ENCODE data around the gene LRRC25. TPM values are rescaled to one million over a fixed set of nuclear protein-coding genes. Genes with fewer than 3 reads are reported as not detected.
A peak's percentile ranks its signal among the peaks of the same experiment; 100 is the strongest.

The LRRC25 gene
- total RNA-seq, 6 experiments from 2014 or later = not detected

GRCh38 chr19:18399008-18399407 is 1.6 kb upstream of the LRRC25 start:
- no peak overlapping the region for H3K4me3 Mint-ChIP-seq
- TF ChIP-seq, protein P1, sequence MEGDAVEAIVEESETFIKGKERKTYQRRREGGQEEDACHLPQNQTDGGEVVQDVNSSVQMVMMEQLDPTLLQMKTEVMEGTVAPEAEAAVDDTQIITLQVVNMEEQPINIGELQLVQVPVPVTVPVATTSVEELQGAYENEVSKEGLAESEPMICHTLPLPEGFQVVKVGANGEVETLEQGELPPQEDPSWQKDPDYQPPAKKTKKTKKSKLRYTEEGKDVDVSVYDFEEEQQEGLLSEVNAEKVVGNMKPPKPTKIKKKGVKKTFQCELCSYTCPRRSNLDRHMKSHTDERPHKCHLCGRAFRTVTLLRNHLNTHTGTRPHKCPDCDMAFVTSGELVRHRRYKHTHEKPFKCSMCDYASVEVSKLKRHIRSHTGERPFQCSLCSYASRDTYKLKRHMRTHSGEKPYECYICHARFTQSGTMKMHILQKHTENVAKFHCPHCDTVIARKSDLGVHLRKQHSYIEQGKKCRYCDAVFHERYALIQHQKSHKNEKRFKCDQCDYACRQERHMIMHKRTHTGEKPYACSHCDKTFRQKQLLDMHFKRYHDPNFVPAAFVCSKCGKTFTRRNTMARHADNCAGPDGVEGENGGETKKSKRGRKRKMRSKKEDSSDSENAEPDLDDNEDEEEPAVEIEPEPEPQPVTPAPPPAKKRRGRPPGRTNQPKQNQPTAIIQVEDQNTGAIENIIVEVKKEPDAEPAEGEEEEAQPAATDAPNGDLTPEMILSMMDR (IDR thresholded peaks at IDR 0.05) = no peak
- H3K27me3 Mint-ChIP-seq (ENCODE audit: insufficient read depth) = peaks cover under 1% of the 10 kb centered on the region; the same call in 1 of the 2 replicates
- no peaks in the 10 kb centered on the region for H3K36me3 Mint-ChIP-seq (ENCODE audit: low read depth)
- peaks cover 22% of the 10 kb centered on the region; the same call in 1 of the 2 replicates for H3K4me1 Mint-ChIP-seq (ENCODE audit: low read depth)
- H3K9me3 Mint-ChIP-seq = no peaks in the 10 kb centered on the region
- H3K27ac Mint-ChIP-seq = no peak overlapping the region
- peak; percentile 68 for DNase-seq

DNA sequence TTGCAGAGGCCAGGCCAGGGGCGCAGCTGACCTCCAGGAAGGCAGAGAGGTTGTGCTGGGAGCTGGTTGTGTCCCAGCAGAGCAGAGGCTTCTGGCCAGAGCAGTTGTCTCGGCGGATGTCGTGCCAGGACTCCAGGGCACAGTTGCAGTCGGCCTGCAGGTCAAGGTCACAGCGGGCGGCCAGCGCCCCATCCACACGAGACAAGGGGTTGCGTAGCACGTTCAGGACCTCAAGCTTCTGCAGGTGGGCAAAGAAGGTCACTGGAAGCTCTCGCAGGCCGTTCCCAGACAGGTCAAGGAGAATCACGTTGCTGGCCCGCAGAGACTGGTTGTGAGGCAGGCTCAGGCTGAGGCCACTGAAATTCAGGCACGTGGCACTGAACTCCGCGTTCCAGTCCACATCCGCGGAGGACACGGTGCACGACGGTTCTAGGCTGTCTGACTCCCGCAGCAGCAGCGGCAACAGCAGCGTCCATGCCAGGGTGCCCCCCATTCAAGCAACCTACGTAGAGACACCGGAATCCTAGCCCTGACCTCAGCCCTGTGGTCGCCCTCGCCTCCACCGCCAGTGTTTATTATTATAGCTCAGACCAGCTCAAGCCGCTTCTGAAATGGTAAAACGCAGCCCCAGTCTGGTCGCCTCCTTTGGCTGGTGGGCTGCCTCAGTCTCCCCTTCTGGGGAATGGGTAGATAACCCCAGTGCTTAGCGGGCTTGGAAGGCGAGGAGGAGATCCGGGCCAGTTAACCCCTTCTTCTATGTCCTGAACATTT is 766 bp downstream of the LRRC25 start:
- no peaks in the 10 kb centered on the region for H3K36me3 Mint-ChIP-seq (ENCODE audit: low read depth)
- H3K4me1 Mint-ChIP-seq (ENCODE audit: low read depth) = peaks cover 14% of the 10 kb centered on the region; the same call in 1 of the 2 replicates
- no peak for DNase-seq
- peaks cover 2% of the 10 kb centered on the region; the same call in 1 of the 2 replicates for H3K27me3 Mint-ChIP-seq (ENCODE audit: insufficient read depth)
- no peaks in the 10 kb centered on the region for H3K9me3 Mint-ChIP-seq
- H3K4me3 Mint-ChIP-seq = no peak overlapping the region
- TF ChIP-seq, protein P1 (IDR thresholded peaks at IDR 0.05) = no peak
- H3K27ac Mint-ChIP-seq = no peak overlapping the region

DNA sequence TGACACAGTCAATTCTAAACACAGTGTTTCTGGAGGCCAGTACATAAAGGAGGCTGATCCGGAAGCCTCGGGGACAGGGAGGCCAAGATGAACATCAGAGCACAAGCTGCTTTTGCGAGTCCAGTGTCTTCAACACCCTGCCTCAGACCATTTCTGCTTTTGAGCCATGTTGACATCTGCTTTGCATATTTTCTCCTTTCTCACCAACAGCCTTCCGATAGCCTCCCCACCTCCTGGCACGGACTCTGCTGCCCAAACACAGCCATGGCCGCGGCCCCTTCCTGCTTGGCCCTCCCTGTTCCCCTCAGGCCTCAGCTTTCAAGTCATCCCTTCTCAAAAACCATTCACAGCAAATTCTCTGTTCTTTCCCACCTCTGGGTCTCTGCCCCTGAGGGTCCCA is 3.6 kb downstream of the LRRC25 start:
- Mint-ChIP-seq H3K27me3 (ENCODE audit: insufficient read depth) (peaks cover 2% of the 10 kb centered on the region; the same call in 1 of the 2 replicates), H3K4me1 (ENCODE audit: low read depth) (peaks cover 13% of the 10 kb centered on the region; the same call in 1 of the 2 replicates), H3K4me3 (no peak overlapping the region), H3K27ac (no peak overlapping the region), H3K36me3 (ENCODE audit: low read depth) (peaks cover 9% of the 10 kb centered on the region; the same call in 1 of the 2 replicates), H3K9me3 (no peaks in the 10 kb centered on the region)
- no peak for DNase-seq
- TF ChIP-seq, protein P1 (IDR thresholded peaks at IDR 0.05) = no peak

GRCh38 chr19:18392926-18393325 is 4.5 kb downstream of the LRRC25 start:
- Mint-ChIP-seq H3K36me3 (ENCODE audit: low read depth) (peaks cover 9% of the 10 kb centered on the region; the same call in 1 of the 2 replicates), H3K27me3 (ENCODE audit: insufficient read depth) (peaks cover 2% of the 10 kb centered on the region; the same call in 1 of the 2 replicates), H3K4me1 (ENCODE audit: low read depth) (peaks cover 10% of the 10 kb centered on the region; the same call in 1 of the 2 replicates), H3K27ac (no peak overlapping the region), H3K4me3 (no peak overlapping the region), H3K9me3 (no peaks in the 10 kb centered on the region)
- no peak for DNase-seq
- TF ChIP-seq, protein P1 (IDR thresholded peaks at IDR 0.05) = no peak

- Mint-ChIP-seq H3K9me3 (no peaks in the 10 kb centered on the region), H3K27ac (no peak overlapping the region), H3K36me3 (ENCODE audit: low read depth) (peaks cover 9% of the 10 kb centered on the region; the same call in 1 of the 2 replicates), H3K27me3 (ENCODE audit: insufficient read depth) (peaks cover 2% of the 10 kb centered on the region; the same call in 1 of the 2 replicates), H3K4me1 (ENCODE audit: low read depth) (peaks cover 8% of the 10 kb centered on the region; the same call in 1 of the 2 replicates), H3K4me3 (no peak overlapping the region)
- no peak for DNase-seq
- TF ChIP-seq, protein P1 (IDR thresholded peaks at IDR 0.05) = no peak
These were observed 5.0 kb downstream of the LRRC25 start for GRCh38 chr19:18392417-18392816.

All from HFFc6 (cell line).